Left ventricle myocardium inferior (tissue), 1 donor: Measurements from ENCODE around the gene PREB. TPM values are rescaled to one million over a fixed set of nuclear protein-coding genes. Genes with fewer than 3 reads are reported as not detected.

Experiments used
- DNase-seq: peaks from one replicate; pipeline ENCODE4 v3.0.0-alpha.2; 2020
- H3K27ac ChIP-seq: fragments of 200-600 bp; replicated peaks from 2 replicates; pipeline ENCODE4 v1.8.0; 2021
- H3K27me3 ChIP-seq: fragments of 200-600 bp; 2 replicates; pipeline ENCODE4 v1.8.0; 2021; ENCODE audit warnings: low read depth
- H3K36me3 ChIP-seq: fragments of 200-600 bp; 2 replicates; pipeline ENCODE4 v1.8.0; 2021
- H3K4me1 ChIP-seq: fragments of 200-600 bp; 2 replicates; pipeline ENCODE4 v1.8.0; 2021
- H3K4me3 ChIP-seq: fragments of 200-600 bp; 2 replicates; pipeline ENCODE4 v1.8.0; 2021; ENCODE audit warnings: mild to moderate bottlenecking, moderate library complexity
- H3K9me3 ChIP-seq: fragments of 200-600 bp; replicated peaks from 2 replicates; pipeline ENCODE4 v1.8.0; 2021
- intact Hi-C: fragments of 100-400 bp; cut with micrococcal nuclease; formaldehyde crosslinking; loops from one replicate; pipeline ENCODE4 v1.11.0; 2022
- total RNA-seq: library from RNA; stranded (reverse); fragmentation: NEBNext Ultra II Directional; extraction: Animal tissue kit (Norgen Biotek cat#: 25700); gene quantifications from one replicate; pipeline ENCODE4 v1.2.1, GENCODE V29; 2021
- TF ChIP-seq, protein P1 (sequence below): fragments of 200-600 bp; IDR thresholded peaks from 2 replicates; pipeline ENCODE4 v1.8.0; 2021; ENCODE audit warnings: antibody characterized with exemption, mild to moderate bottlenecking, borderline replicate concordance
- donor health status: DM: no; HTN: yes; CAD: no; lungs with severe emphysema.

PREB gene
- total RNA-seq, 1 donor from 2014 or later, result 54.6 TPM

DNA sequence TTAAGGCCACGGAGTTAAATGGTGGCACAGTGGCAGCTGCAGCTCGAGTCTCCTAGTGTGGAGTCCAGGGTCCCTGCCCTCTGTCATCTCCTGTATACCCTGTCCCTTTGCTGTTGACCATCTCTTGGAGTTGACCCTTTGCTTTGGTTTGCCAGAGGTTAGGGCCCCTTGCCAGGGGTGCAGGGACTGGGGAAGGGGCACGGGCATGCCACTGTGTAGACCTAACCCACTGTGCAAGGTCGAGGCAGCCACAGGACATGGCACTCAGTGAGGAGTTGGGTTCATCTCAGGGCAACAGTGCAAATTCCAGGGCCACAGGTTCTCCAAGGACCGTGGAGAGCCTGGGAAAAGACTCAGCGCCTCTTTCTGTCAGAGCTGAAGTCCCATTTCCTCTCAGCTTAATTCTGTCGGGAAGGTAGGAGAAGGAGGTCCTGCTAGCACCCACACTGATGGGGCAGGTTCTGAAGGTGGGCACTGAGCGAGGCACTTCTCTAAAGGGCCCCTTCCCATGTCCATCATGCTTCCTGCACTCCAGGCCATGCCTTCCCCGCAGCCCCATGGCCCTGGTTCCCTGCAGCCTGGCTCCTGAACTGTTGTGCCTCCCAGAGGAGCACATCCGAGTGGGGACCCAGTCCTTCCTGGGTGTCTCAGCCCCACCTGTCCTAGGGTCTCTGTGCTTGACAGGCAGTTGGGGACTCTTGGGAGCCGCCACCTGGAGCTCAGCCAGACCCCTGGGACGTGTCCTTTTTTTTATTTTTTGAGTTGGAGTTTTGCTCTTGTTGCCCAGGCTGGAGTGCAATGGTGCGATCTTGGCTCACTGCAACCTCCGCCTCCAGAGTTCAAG lies 45.1 kb downstream of the PREB start:
- Histone ChIP-seq H3K9me3 (no peaks in the 10 kb centered on the region), H3K27ac (no peak overlapping the region), H3K4me1 (peaks cover 29% of the 10 kb centered on the region), H3K27me3 (no peaks in the 10 kb centered on the region), H3K4me3 (no peak overlapping the region), H3K36me3 (no peaks in the 10 kb centered on the region)
- TF ChIP-seq, protein P1, sequence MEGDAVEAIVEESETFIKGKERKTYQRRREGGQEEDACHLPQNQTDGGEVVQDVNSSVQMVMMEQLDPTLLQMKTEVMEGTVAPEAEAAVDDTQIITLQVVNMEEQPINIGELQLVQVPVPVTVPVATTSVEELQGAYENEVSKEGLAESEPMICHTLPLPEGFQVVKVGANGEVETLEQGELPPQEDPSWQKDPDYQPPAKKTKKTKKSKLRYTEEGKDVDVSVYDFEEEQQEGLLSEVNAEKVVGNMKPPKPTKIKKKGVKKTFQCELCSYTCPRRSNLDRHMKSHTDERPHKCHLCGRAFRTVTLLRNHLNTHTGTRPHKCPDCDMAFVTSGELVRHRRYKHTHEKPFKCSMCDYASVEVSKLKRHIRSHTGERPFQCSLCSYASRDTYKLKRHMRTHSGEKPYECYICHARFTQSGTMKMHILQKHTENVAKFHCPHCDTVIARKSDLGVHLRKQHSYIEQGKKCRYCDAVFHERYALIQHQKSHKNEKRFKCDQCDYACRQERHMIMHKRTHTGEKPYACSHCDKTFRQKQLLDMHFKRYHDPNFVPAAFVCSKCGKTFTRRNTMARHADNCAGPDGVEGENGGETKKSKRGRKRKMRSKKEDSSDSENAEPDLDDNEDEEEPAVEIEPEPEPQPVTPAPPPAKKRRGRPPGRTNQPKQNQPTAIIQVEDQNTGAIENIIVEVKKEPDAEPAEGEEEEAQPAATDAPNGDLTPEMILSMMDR, result no peak
- intact Hi-C loops, result loop anchor here (10.0 kb wide), 1 partner anchor 125 kb away; no protein-coding TSS in a partner anchor
- no peak for DNase-seq

DNA sequence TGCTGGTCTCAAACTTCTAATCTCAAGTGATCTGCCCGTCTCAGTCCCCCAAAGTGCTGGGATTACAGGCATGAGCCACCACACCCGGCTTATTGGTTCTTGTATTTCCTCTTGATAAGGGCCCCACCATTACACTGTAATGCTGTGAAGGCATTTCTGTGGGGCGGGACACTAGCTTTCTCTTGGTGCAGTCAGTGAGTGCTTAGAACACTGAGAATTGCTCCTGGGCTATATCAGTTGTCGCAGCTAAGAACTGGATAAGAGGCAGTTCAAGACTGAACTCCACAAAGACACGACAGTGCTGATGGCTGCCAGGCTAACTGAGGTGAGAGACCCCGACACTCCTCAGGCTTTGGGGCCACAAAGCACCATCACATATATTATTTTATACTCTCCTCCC lies 45.8 kb downstream of the PREB start:
- Histone ChIP-seq H3K36me3 (no peaks in the 10 kb centered on the region), H3K27ac (no peak overlapping the region), H3K4me1 (peaks cover 35% of the 10 kb centered on the region), H3K9me3 (no peaks in the 10 kb centered on the region), H3K27me3 (no peaks in the 10 kb centered on the region), H3K4me3 (no peak overlapping the region)
- intact Hi-C loops, result loop anchor here (10.0 kb wide), 1 partner anchor 124 kb away; no protein-coding TSS in a partner anchor
- TF ChIP-seq, protein P1, result no peak
- DNase-seq, result no peak

DNA sequence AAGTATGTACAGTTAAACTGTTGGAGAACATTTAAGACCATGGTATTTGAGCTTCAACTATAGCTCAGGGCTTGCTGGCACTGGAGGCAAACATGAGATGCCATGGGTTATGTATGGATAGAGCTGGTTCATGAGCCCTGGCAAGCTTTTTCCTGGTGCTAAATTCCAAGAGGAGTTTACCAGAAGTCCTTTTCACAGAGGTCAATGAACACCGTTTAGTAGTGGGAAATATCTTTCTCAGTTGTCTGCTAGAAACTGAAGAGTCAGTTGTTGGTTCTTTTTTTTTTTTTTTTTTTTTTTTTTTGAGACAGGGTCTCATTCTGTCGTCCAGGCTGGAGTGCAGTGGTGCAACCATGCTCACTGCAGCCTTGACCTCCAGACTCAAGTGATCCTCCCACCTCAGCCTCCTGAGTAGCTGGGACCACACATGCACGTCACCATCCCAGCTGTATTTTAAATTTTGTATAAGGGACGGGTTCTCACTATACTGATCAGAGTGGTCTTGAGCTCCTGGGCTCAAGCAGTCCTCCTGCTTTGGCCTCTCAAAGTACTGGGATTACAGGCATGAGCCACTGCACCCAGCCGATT lies 46.5 kb downstream of the PREB start:
- Histone ChIP-seq H3K27me3 (no peaks in the 10 kb centered on the region), H3K36me3 (no peaks in the 10 kb centered on the region), H3K27ac (no peak overlapping the region), H3K9me3 (no peaks in the 10 kb centered on the region), H3K4me3 (peak overlapping the region; percentile 84), H3K4me1 (peaks cover 35% of the 10 kb centered on the region)
- TF ChIP-seq, protein P1, result no peak
- DNase-seq, result no peak
- intact Hi-C loops, result loop anchor here (10.0 kb wide), 1 partner anchor 123 kb away; no protein-coding TSS in a partner anchor

DNA sequence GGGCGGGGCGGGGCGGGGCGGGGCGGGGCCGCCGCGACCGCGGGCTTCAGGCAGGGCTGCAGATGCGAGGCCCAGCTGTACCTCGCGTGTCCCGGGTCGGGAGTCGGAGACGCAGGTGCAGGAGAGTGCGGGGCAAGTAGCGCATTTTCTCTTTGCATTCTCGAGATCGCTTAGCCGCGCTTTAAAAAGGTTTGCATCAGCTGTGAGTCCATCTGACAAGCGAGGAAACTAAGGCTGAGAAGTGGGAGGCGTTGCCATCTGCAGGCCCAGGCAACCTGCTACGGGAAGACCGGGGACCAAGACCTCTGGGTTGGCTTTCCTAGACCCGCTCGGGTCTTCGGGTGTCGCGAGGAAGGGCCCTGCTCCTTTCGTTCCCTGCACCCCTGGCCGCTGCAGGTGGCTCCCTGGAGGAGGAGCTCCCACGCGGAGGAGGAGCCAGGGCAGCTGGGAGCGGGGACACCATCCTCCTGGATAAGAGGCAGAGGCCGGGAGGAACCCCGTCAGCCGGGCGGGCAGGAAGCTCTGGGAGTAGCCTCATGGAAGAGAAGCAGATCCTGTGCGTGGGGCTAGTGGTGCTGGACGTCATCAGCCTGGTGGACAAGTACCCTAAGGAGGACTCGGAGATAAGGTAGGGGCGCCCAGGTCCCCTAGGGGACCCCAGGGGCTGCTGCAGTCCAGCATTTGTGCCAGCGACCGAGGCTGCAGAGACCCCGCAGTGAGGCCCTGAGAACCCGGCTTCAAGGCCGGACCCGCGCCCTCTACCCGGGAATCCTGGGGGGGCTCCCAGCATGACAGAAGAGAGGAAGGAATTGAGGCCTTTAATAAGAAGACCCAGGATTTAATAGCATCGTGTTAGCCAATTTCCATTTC lies 47.5 kb downstream of the PREB start, which contains the start of gene KHK:
KHK (plus strand) TSS at position 49 of the 870 bp plus-strand sequence; CDS start at position 537, 488 bp downstream.
- intact Hi-C loops, result loop anchor here (10.0 kb wide), 1 partner anchor 122 kb away; no protein-coding TSS in a partner anchor
- Histone ChIP-seq H3K27ac (peak within 1 kb of the TSS; percentile 97), H3K27me3 (no peaks in the 10 kb centered on the region), H3K4me3 (peak within 1 kb of the TSS; percentile 84), H3K36me3 (no peaks in the 10 kb centered on the region), H3K9me3 (no peaks in the 10 kb centered on the region), H3K4me1 (peaks cover 43% of the 10 kb centered on the region)
- TF ChIP-seq, protein P1, result peak; percentile 33
- peak; percentile 61 for DNase-seq
